GM12878 (cell line): Measurements from ENCODE around the gene RAD9A. TPM values are rescaled to one million over a fixed set of nuclear protein-coding genes. Genes with fewer than 3 reads are reported as not detected.

Source experiments
- polyA plus RNA-seq, 11 experiments: library from polyadenylated mRNA; depleted of rRNA in 4 of 11; unstranded in 6 of 11; stranded (reverse) in 5 of 11; fragments of >200 nt; fragmentation: Nextera tagmentation in 4 of 11; fragmentation: Illumina TruSeq in 1 of 11; extraction: Ambion mirVana in 4 of 11; extraction: Trizol in 1 of 11; gene quantifications; 1 replicate in 1 of 11; 2 replicates in 10 of 11; pipeline versions ENCODE4 v1.2.1 to v1.2.3, GENCODE V29; 2011 to 2016; ENCODE audit warnings: inconsistent platforms in 2 of 11, missing spikeins in 2 of 11, low read depth in 1 of 11
- small RNA-seq: library from RNA; depleted of rRNA; stranded (forward); fragments of <200 nt; gene quantifications from one replicate; pipeline ENCODE3, GENCODE V24; 2014
- total RNA-seq, 4 experiments: library from RNA; depleted of rRNA in 3 of 4; stranded (reverse); fragments of >200 nt in 3 of 4; fragmentation: Illumina TruSeq in 1 of 4; extraction: Trizol in 1 of 4; gene quantifications; 2 replicates each; pipeline versions ENCODE4 v1.2.1 to v1.2.3, GENCODE V29; 2013 to 2021

Gene RAD9A
- total and polyA plus RNA-seq, 10 of the 15 experiments (the other 5 are each of a cell fraction or from before 2014, with no cell fraction given) = 1.1 to 36.2 (median 19.8) TPM

Small RNAs within 50 kb of the gene (small RNA-seq; reads per million reads assigned to genes)
- gene RN7SKP239 (not detected), gene RNU6-1238P (not detected)

Other genes with a start within 250 kb of the RAD9A start
Only the 7 nearest of the 22 such genes appear.
- 140 and 142 TPM in 2 replicates for gene POLD4, start 38.4 kb upstream of the RAD9A start, total RNA-seq (2014; rRNA removed)
- 46.8 and 51.2 TPM in 2 replicates for gene POLD4, start 38.4 kb upstream of the RAD9A start, total RNA-seq (2014; rRNA removed; fragmentation: Illumina TruSeq; extraction: Trizol)
- gene POLD4, start 38.4 kb upstream of the RAD9A start, total RNA-seq (2021) = 103 and 110 TPM in 2 replicates
- 43.4 and 72.8 TPM in 2 replicates for gene POLD4, start 38.4 kb upstream of the RAD9A start, polyA plus RNA-seq (2011; rRNA removed)
- gene POLD4, start 38.4 kb upstream of the RAD9A start, polyA plus RNA-seq (2014; fragmentation: Illumina TruSeq; extraction: Trizol) = 11.5 and 25.8 TPM in 2 replicates
- gene POLD4, start 38.4 kb upstream of the RAD9A start, polyA plus RNA-seq (2014; fragmentation: Nextera tagmentation; extraction: Ambion mirVana) = 10 to 100 TPM in 1 of 2 experiments, 1 to 10 TPM in 1; 8.1 to 23.5 TPM
- gene POLD4, start 38.4 kb upstream of the RAD9A start, polyA plus RNA-seq (2014; rRNA removed) = 176 and 184 TPM in 2 replicates
- gene POLD4, start 38.4 kb upstream of the RAD9A start, polyA plus RNA-seq (2016; fragmentation: Nextera tagmentation; extraction: Ambion mirVana) = 100 to 1,000 TPM; 120 to 125 TPM
- gene CLCF1, start 18.4 kb upstream of the RAD9A start, total RNA-seq (2014; rRNA removed) = 0.68 and 0.82 TPM in 2 replicates
- gene CLCF1, start 18.4 kb upstream of the RAD9A start, total RNA-seq (2014; rRNA removed; fragmentation: Illumina TruSeq; extraction: Trizol) = 0.63 and 0.64 TPM in 2 replicates
- 1.3 and 1.5 TPM in 2 replicates for gene CLCF1, start 18.4 kb upstream of the RAD9A start, total RNA-seq (2021)
- gene CLCF1, start 18.4 kb upstream of the RAD9A start, polyA plus RNA-seq (2011; rRNA removed) = 0.12 and 0.16 TPM in 2 replicates
- 0.25 and 0.79 TPM in 2 replicates for gene CLCF1, start 18.4 kb upstream of the RAD9A start, polyA plus RNA-seq (2014; fragmentation: Illumina TruSeq; extraction: Trizol)
- under 1 TPM; 0.24 to 0.58 TPM for gene CLCF1, start 18.4 kb upstream of the RAD9A start, polyA plus RNA-seq (2014; fragmentation: Nextera tagmentation; extraction: Ambion mirVana)
- gene CLCF1, start 18.4 kb upstream of the RAD9A start, polyA plus RNA-seq (2014; rRNA removed) = 2.1 and 2.4 TPM in 2 replicates
- gene CLCF1, start 18.4 kb upstream of the RAD9A start, polyA plus RNA-seq (2016; fragmentation: Nextera tagmentation; extraction: Ambion mirVana) = under 1 TPM in 1 of 2 experiments, not detected in 1; 0.35 TPM
- 342 and 371 TPM in 2 replicates for gene PPP1CA, start 9.9 kb downstream of the RAD9A start, total RNA-seq (2014; rRNA removed)
- gene PPP1CA, start 9.9 kb downstream of the RAD9A start, total RNA-seq (2014; rRNA removed; fragmentation: Illumina TruSeq; extraction: Trizol) = 170 and 176 TPM in 2 replicates
- gene PPP1CA, start 9.9 kb downstream of the RAD9A start, total RNA-seq (2021) = 265 and 269 TPM in 2 replicates
- gene PPP1CA, start 9.9 kb downstream of the RAD9A start, polyA plus RNA-seq (2011; rRNA removed) = 86.0 and 211 TPM in 2 replicates
- gene PPP1CA, start 9.9 kb downstream of the RAD9A start, polyA plus RNA-seq (2014; fragmentation: Illumina TruSeq; extraction: Trizol) = 128 and 202 TPM in 2 replicates
- gene PPP1CA, start 9.9 kb downstream of the RAD9A start, polyA plus RNA-seq (2014; fragmentation: Nextera tagmentation; extraction: Ambion mirVana) = 10 to 100 TPM; 26.4 to 41.7 TPM
- 306 and 326 TPM in 2 replicates for gene PPP1CA, start 9.9 kb downstream of the RAD9A start, polyA plus RNA-seq (2014; rRNA removed)
- gene PPP1CA, start 9.9 kb downstream of the RAD9A start, polyA plus RNA-seq (2016; fragmentation: Nextera tagmentation; extraction: Ambion mirVana) = 100 to 1,000 TPM; 417 to 458 TPM
- gene TBC1D10C, start 12.1 kb downstream of the RAD9A start, total RNA-seq (2014; rRNA removed) = 52.0 and 60.0 TPM in 2 replicates
- 18.4 and 19.5 TPM in 2 replicates for gene TBC1D10C, start 12.1 kb downstream of the RAD9A start, total RNA-seq (2014; rRNA removed; fragmentation: Illumina TruSeq; extraction: Trizol)
- gene TBC1D10C, start 12.1 kb downstream of the RAD9A start, total RNA-seq (2021) = 77.4 and 80.7 TPM in 2 replicates
- 9.6 and 15.4 TPM in 2 replicates for gene TBC1D10C, start 12.1 kb downstream of the RAD9A start, polyA plus RNA-seq (2011; rRNA removed)
- 3.4 and 13.5 TPM in 2 replicates for gene TBC1D10C, start 12.1 kb downstream of the RAD9A start, polyA plus RNA-seq (2014; fragmentation: Illumina TruSeq; extraction: Trizol)
- 1 to 10 TPM; 1.1 to 6.6 TPM for gene TBC1D10C, start 12.1 kb downstream of the RAD9A start, polyA plus RNA-seq (2014; fragmentation: Nextera tagmentation; extraction: Ambion mirVana)
- 83.4 and 85.3 TPM in 2 replicates for gene TBC1D10C, start 12.1 kb downstream of the RAD9A start, polyA plus RNA-seq (2014; rRNA removed)
- gene TBC1D10C, start 12.1 kb downstream of the RAD9A start, polyA plus RNA-seq (2016; fragmentation: Nextera tagmentation; extraction: Ambion mirVana) = 10 to 100 TPM; 61.8 to 73.3 TPM
- 0.11 TPM in 2 replicates for gene CARNS1, start 23.7 kb downstream of the RAD9A start, total RNA-seq (2014; rRNA removed)
- gene CARNS1, start 23.7 kb downstream of the RAD9A start, total RNA-seq (2014; rRNA removed; fragmentation: Illumina TruSeq; extraction: Trizol) = 0.04 TPM in 1 of 2 replicates, not detected in the other
- 0.10 and 0.19 TPM in 2 replicates for gene CARNS1, start 23.7 kb downstream of the RAD9A start, total RNA-seq (2021)
- gene CARNS1, start 23.7 kb downstream of the RAD9A start, polyA plus RNA-seq (2011; rRNA removed) = not detected in 2 replicates
- gene CARNS1, start 23.7 kb downstream of the RAD9A start, polyA plus RNA-seq (2014; fragmentation: Illumina TruSeq; extraction: Trizol) = 0.10 TPM in 1 of 2 replicates, not detected in the other
- gene CARNS1, start 23.7 kb downstream of the RAD9A start, polyA plus RNA-seq (2014; fragmentation: Nextera tagmentation; extraction: Ambion mirVana) = under 1 TPM in 1 of 2 experiments, not detected in 1; 0.02 TPM
- 0.14 and 0.25 TPM in 2 replicates for gene CARNS1, start 23.7 kb downstream of the RAD9A start, polyA plus RNA-seq (2014; rRNA removed)
- gene CARNS1, start 23.7 kb downstream of the RAD9A start, polyA plus RNA-seq (2016; fragmentation: Nextera tagmentation; extraction: Ambion mirVana) = under 1 TPM in 1 of 2 experiments, not detected in 1; 0.09 TPM
- 68.4 and 72.5 TPM in 2 replicates for gene RPS6KB2, start 36.5 kb downstream of the RAD9A start, total RNA-seq (2014; rRNA removed)
- 36.6 and 41.8 TPM in 2 replicates for gene RPS6KB2, start 36.5 kb downstream of the RAD9A start, total RNA-seq (2014; rRNA removed; fragmentation: Illumina TruSeq; extraction: Trizol)
- 68.1 and 70.9 TPM in 2 replicates for gene RPS6KB2, start 36.5 kb downstream of the RAD9A start, total RNA-seq (2021)
- gene RPS6KB2, start 36.5 kb downstream of the RAD9A start, polyA plus RNA-seq (2011; rRNA removed) = 36.8 and 48.7 TPM in 2 replicates
- 15.7 and 41.1 TPM in 2 replicates for gene RPS6KB2, start 36.5 kb downstream of the RAD9A start, polyA plus RNA-seq (2014; fragmentation: Illumina TruSeq; extraction: Trizol)
- 1 to 10 TPM in 1 of 2 experiments, under 1 TPM in 1; 0.39 to 2.3 TPM for gene RPS6KB2, start 36.5 kb downstream of the RAD9A start, polyA plus RNA-seq (2014; fragmentation: Nextera tagmentation; extraction: Ambion mirVana)
- 88.3 and 99.8 TPM in 2 replicates for gene RPS6KB2, start 36.5 kb downstream of the RAD9A start, polyA plus RNA-seq (2014; rRNA removed)
- 100 to 1,000 TPM in 1 of 2 experiments, 10 to 100 TPM in 1; 95.4 to 101 TPM for gene RPS6KB2, start 36.5 kb downstream of the RAD9A start, polyA plus RNA-seq (2016; fragmentation: Nextera tagmentation; extraction: Ambion mirVana)
- gene PTPRCAP, start 45.7 kb downstream of the RAD9A start, total RNA-seq (2014; rRNA removed) = 195 and 266 TPM in 2 replicates
- 38.4 and 45.3 TPM in 2 replicates for gene PTPRCAP, start 45.7 kb downstream of the RAD9A start, total RNA-seq (2014; rRNA removed; fragmentation: Illumina TruSeq; extraction: Trizol)
- gene PTPRCAP, start 45.7 kb downstream of the RAD9A start, total RNA-seq (2021) = 197 and 204 TPM in 2 replicates
- gene PTPRCAP, start 45.7 kb downstream of the RAD9A start, polyA plus RNA-seq (2011; rRNA removed) = 21.1 and 49.8 TPM in 2 replicates
- 0.70 and 9.3 TPM in 2 replicates for gene PTPRCAP, start 45.7 kb downstream of the RAD9A start, polyA plus RNA-seq (2014; fragmentation: Illumina TruSeq; extraction: Trizol)
- gene PTPRCAP, start 45.7 kb downstream of the RAD9A start, polyA plus RNA-seq (2014; fragmentation: Nextera tagmentation; extraction: Ambion mirVana) = 1 to 10 TPM; 4.7 to 9.3 TPM
- gene PTPRCAP, start 45.7 kb downstream of the RAD9A start, polyA plus RNA-seq (2014; rRNA removed) = 257 and 361 TPM in 2 replicates
- 100 to 1,000 TPM; 200 to 239 TPM for gene PTPRCAP, start 45.7 kb downstream of the RAD9A start, polyA plus RNA-seq (2016; fragmentation: Nextera tagmentation; extraction: Ambion mirVana)